ENCODE data around the gene UPK3BL1.
"Not testable (repeated sequence)": the region's sequence is repeated elsewhere in the genome, so short reads cannot be mapped to it uniquely, and the experiment has no call there.

Gene UPK3BL1

GRCh38 chr7:102642691-102643090 lies at the start of gene UPK3BL1:
TSS of gene UPK3BL1 (minus strand) at chr7:102642791. CDS start at chr7:102642741, 50 bp downstream.
- not testable (repeated sequence) for H3K36me3 ChIP-seq (ENCODE audit: control insufficient read depth in 1 of 2, insufficient read depth in 2 of 2, low read length in 2 of 2); H3K27me3 ChIP-seq (ENCODE audit: control insufficient read depth in 1 of 2, insufficient read depth in 2 of 2, low read length in 2 of 2); H3K9ac ChIP-seq (ENCODE audit: low read depth in 1 of 2, low read length in 2 of 2); H3K4me1 ChIP-seq (ENCODE audit: control insufficient read depth in 1 of 2, insufficient read depth in 2 of 2, low read length in 2 of 2); H3K9me3 ChIP-seq (ENCODE audit: control insufficient read depth in 1 of 2, low read length in 2 of 2); H3K4me3 ChIP-seq (ENCODE audit: low read depth in 1 of 2, low read length in 2 of 2); H3K27ac ChIP-seq (ENCODE audit: low read depth, low read length)

GRCh38 chr7:102690602-102691001 lies 48.0 kb upstream of the UPK3BL1 start:
- not testable (repeated sequence) for H3K9me3 ChIP-seq (ENCODE audit: control insufficient read depth in 1 of 2, low read length in 2 of 2); H3K9ac ChIP-seq (ENCODE audit: low read depth in 1 of 2, low read length in 2 of 2); H3K4me3 ChIP-seq (ENCODE audit: low read depth in 1 of 2, low read length in 2 of 2); H3K36me3 ChIP-seq (ENCODE audit: control insufficient read depth in 1 of 2, insufficient read depth in 2 of 2, low read length in 2 of 2); H3K27me3 ChIP-seq (ENCODE audit: control insufficient read depth in 1 of 2, insufficient read depth in 2 of 2, low read length in 2 of 2); H3K4me1 ChIP-seq (ENCODE audit: control insufficient read depth in 1 of 2, insufficient read depth in 2 of 2, low read length in 2 of 2); H3K27ac ChIP-seq (ENCODE audit: low read depth, low read length)

GRCh38 chr7:102689436-102690282 lies 47.1 kb upstream of the UPK3BL1 start:
- not testable (repeated sequence) for H3K4me1 ChIP-seq (ENCODE audit: control insufficient read depth in 1 of 2, insufficient read depth in 2 of 2, low read length in 2 of 2); H3K9me3 ChIP-seq (ENCODE audit: control insufficient read depth in 1 of 2, low read length in 2 of 2); H3K27ac ChIP-seq (ENCODE audit: low read depth, low read length); H3K4me3 ChIP-seq (ENCODE audit: low read depth in 1 of 2, low read length in 2 of 2); H3K27me3 ChIP-seq (ENCODE audit: control insufficient read depth in 1 of 2, insufficient read depth in 2 of 2, low read length in 2 of 2); H3K36me3 ChIP-seq (ENCODE audit: control insufficient read depth in 1 of 2, insufficient read depth in 2 of 2, low read length in 2 of 2); H3K9ac ChIP-seq (ENCODE audit: low read depth in 1 of 2, low read length in 2 of 2)

- H3K9ac ChIP-seq (ENCODE audit: low read depth in 1 of 2, low read length in 2 of 2); H3K27ac ChIP-seq (ENCODE audit: low read depth, low read length); H3K4me1 ChIP-seq (ENCODE audit: control insufficient read depth in 1 of 2, insufficient read depth in 2 of 2, low read length in 2 of 2); H3K4me3 ChIP-seq (ENCODE audit: low read depth in 1 of 2, low read length in 2 of 2); H3K36me3 ChIP-seq (ENCODE audit: control insufficient read depth in 1 of 2, insufficient read depth in 2 of 2, low read length in 2 of 2); H3K27me3 ChIP-seq (ENCODE audit: control insufficient read depth in 1 of 2, insufficient read depth in 2 of 2, low read length in 2 of 2); H3K9me3 ChIP-seq (ENCODE audit: control insufficient read depth in 1 of 2, low read length in 2 of 2): not testable (repeated sequence)
Measured at GRCh38 chr7:102688299-102689036, 45.9 kb upstream of the UPK3BL1 start.

GRCh38 chr7:102682560-102682959 lies 40.0 kb upstream of the UPK3BL1 start:
- not testable (repeated sequence) for H3K4me1 ChIP-seq (ENCODE audit: control insufficient read depth in 1 of 2, insufficient read depth in 2 of 2, low read length in 2 of 2); H3K9ac ChIP-seq (ENCODE audit: low read depth in 1 of 2, low read length in 2 of 2); H3K4me3 ChIP-seq (ENCODE audit: low read depth in 1 of 2, low read length in 2 of 2); H3K9me3 ChIP-seq (ENCODE audit: control insufficient read depth in 1 of 2, low read length in 2 of 2); H3K27ac ChIP-seq (ENCODE audit: low read depth, low read length); H3K27me3 ChIP-seq (ENCODE audit: control insufficient read depth in 1 of 2, insufficient read depth in 2 of 2, low read length in 2 of 2); H3K36me3 ChIP-seq (ENCODE audit: control insufficient read depth in 1 of 2, insufficient read depth in 2 of 2, low read length in 2 of 2)

GRCh38 chr7:102680780-102681179 lies 38.2 kb upstream of the UPK3BL1 start:
- H3K27me3 ChIP-seq (ENCODE audit: control insufficient read depth in 1 of 2, insufficient read depth in 2 of 2, low read length in 2 of 2); H3K4me3 ChIP-seq (ENCODE audit: low read depth in 1 of 2, low read length in 2 of 2); H3K9me3 ChIP-seq (ENCODE audit: control insufficient read depth in 1 of 2, low read length in 2 of 2); H3K9ac ChIP-seq (ENCODE audit: low read depth in 1 of 2, low read length in 2 of 2); H3K36me3 ChIP-seq (ENCODE audit: control insufficient read depth in 1 of 2, insufficient read depth in 2 of 2, low read length in 2 of 2); H3K27ac ChIP-seq (ENCODE audit: low read depth, low read length); H3K4me1 ChIP-seq (ENCODE audit: control insufficient read depth in 1 of 2, insufficient read depth in 2 of 2, low read length in 2 of 2): not testable (repeated sequence)

- H3K9ac ChIP-seq (ENCODE audit: low read depth in 1 of 2, low read length in 2 of 2); H3K4me3 ChIP-seq (ENCODE audit: low read depth in 1 of 2, low read length in 2 of 2); H3K4me1 ChIP-seq (ENCODE audit: control insufficient read depth in 1 of 2, insufficient read depth in 2 of 2, low read length in 2 of 2); H3K36me3 ChIP-seq (ENCODE audit: control insufficient read depth in 1 of 2, insufficient read depth in 2 of 2, low read length in 2 of 2); H3K27me3 ChIP-seq (ENCODE audit: control insufficient read depth in 1 of 2, insufficient read depth in 2 of 2, low read length in 2 of 2); H3K27ac ChIP-seq (ENCODE audit: low read depth, low read length); H3K9me3 ChIP-seq (ENCODE audit: control insufficient read depth in 1 of 2, low read length in 2 of 2): not testable (repeated sequence)
Measured at GRCh38 chr7:102675545-102675944, 33.0 kb upstream of the UPK3BL1 start.

GRCh38 chr7:102673447-102674067 lies 31.0 kb upstream of the UPK3BL1 start:
- H3K36me3 ChIP-seq (ENCODE audit: control insufficient read depth in 1 of 2, insufficient read depth in 2 of 2, low read length in 2 of 2); H3K9ac ChIP-seq (ENCODE audit: low read depth in 1 of 2, low read length in 2 of 2); H3K27me3 ChIP-seq (ENCODE audit: control insufficient read depth in 1 of 2, insufficient read depth in 2 of 2, low read length in 2 of 2); H3K4me3 ChIP-seq (ENCODE audit: low read depth in 1 of 2, low read length in 2 of 2); H3K27ac ChIP-seq (ENCODE audit: low read depth, low read length); H3K9me3 ChIP-seq (ENCODE audit: control insufficient read depth in 1 of 2, low read length in 2 of 2); H3K4me1 ChIP-seq (ENCODE audit: control insufficient read depth in 1 of 2, insufficient read depth in 2 of 2, low read length in 2 of 2): not testable (repeated sequence)

- H3K9ac ChIP-seq (ENCODE audit: low read depth in 1 of 2, low read length in 2 of 2); H3K36me3 ChIP-seq (ENCODE audit: control insufficient read depth in 1 of 2, insufficient read depth in 2 of 2, low read length in 2 of 2); H3K9me3 ChIP-seq (ENCODE audit: control insufficient read depth in 1 of 2, low read length in 2 of 2); H3K4me1 ChIP-seq (ENCODE audit: control insufficient read depth in 1 of 2, insufficient read depth in 2 of 2, low read length in 2 of 2); H3K27ac ChIP-seq (ENCODE audit: low read depth, low read length); H3K4me3 ChIP-seq (ENCODE audit: low read depth in 1 of 2, low read length in 2 of 2); H3K27me3 ChIP-seq (ENCODE audit: control insufficient read depth in 1 of 2, insufficient read depth in 2 of 2, low read length in 2 of 2): not testable (repeated sequence)
Measured at GRCh38 chr7:102671956-102672307, 29.3 kb upstream of the UPK3BL1 start.

GRCh38 chr7:102671166-102671955 lies 28.8 kb upstream of the UPK3BL1 start, which contains the start of gene POLR2J2:
TSS of gene POLR2J2 (minus strand) at chr7:102671663. CDS start at chr7:102671601, 62 bp downstream.
- peak within 1 kb of the TSS in 1 of 2 donors; percentile 55 for H3K4me3 ChIP-seq (ENCODE audit: low read depth in 1 of 2, low read length in 2 of 2)
- not testable (repeated sequence) for H3K27me3 ChIP-seq (ENCODE audit: control insufficient read depth in 1 of 2, insufficient read depth in 2 of 2, low read length in 2 of 2); H3K9me3 ChIP-seq (ENCODE audit: control insufficient read depth in 1 of 2, low read length in 2 of 2); H3K36me3 ChIP-seq (ENCODE audit: control insufficient read depth in 1 of 2, insufficient read depth in 2 of 2, low read length in 2 of 2); H3K27ac ChIP-seq (ENCODE audit: low read depth, low read length); H3K4me1 ChIP-seq (ENCODE audit: control insufficient read depth in 1 of 2, insufficient read depth in 2 of 2, low read length in 2 of 2); H3K9ac ChIP-seq (ENCODE audit: low read depth in 1 of 2, low read length in 2 of 2)
